GM21515 (cell line): ENCODE results near the gene SLC23A2.

Experiments used
- ATAC-seq: cut with Tn5 transposase; IDR thresholded peaks from one replicate; pipeline ENCODE4 v1.9.1; 2021; ENCODE audit not compliant: unreplicated experiment

SLC23A2 gene

GRCh38 chr20:4905613-4906012, 95.7 kb downstream of the SLC23A2 start:
- ATAC-seq = no peak

GRCh38 chr20:4905195-4905594, 96.1 kb downstream of the SLC23A2 start:
- ATAC-seq = no peak

GRCh38 chr20:4904127-4904860, 97.0 kb downstream of the SLC23A2 start:
- ATAC-seq = no peak

- ATAC-seq = no peak
Observed at GRCh38 chr20:4902788-4903187, 98.5 kb downstream of the SLC23A2 start.

GRCh38 chr20:4901031-4901818, 100.1 kb downstream of the SLC23A2 start:
- no peak for ATAC-seq

GRCh38 chr20:4898282-4899244, 102.7 kb downstream of the SLC23A2 start:
- ATAC-seq = no peak

GRCh38 chr20:4897600-4897999, 103.7 kb downstream of the SLC23A2 start:
- ATAC-seq = no peak

- no peak for ATAC-seq
Observed at GRCh38 chr20:4896971-4897497, 104.3 kb downstream of the SLC23A2 start.

- ATAC-seq = no peak
Observed at GRCh38 chr20:4896119-4896702, 105.1 kb downstream of the SLC23A2 start.

GRCh38 chr20:4894981-4895381, 106.3 kb downstream of the SLC23A2 start:
- no peak for ATAC-seq

GRCh38 chr20:4894409-4894808, 106.9 kb downstream of the SLC23A2 start:
- ATAC-seq = no peak

- ATAC-seq = no peak
Observed at GRCh38 chr20:4893709-4894108, 107.6 kb downstream of the SLC23A2 start.

- ATAC-seq = no peak
Observed at GRCh38 chr20:4891997-4892396, 109.3 kb downstream of the SLC23A2 start.

GRCh38 chr20:4891190-4891763, 110.0 kb downstream of the SLC23A2 start:
- no peak for ATAC-seq

- no peak for ATAC-seq
Observed at GRCh38 chr20:4889446-4889845, 111.9 kb downstream of the SLC23A2 start.

GRCh38 chr20:4887586-4887985, 113.7 kb downstream of the SLC23A2 start:
- ATAC-seq = no peak

- no peak for ATAC-seq
Observed at GRCh38 chr20:4886771-4887527, 114.4 kb downstream of the SLC23A2 start.

- no peak for ATAC-seq
Observed at GRCh38 chr20:4885877-4886276, 115.4 kb downstream of the SLC23A2 start.

GRCh38 chr20:4883546-4883945, 117.8 kb downstream of the SLC23A2 start:
- no peak for ATAC-seq

GRCh38 chr20:4883051-4883450, 118.3 kb downstream of the SLC23A2 start:
- ATAC-seq = no peak
